WTC11 (cell line): ENCODE data around the gene BAIAP3. TPM values are rescaled to one million over a fixed set of nuclear protein-coding genes. Genes with fewer than 3 reads are reported as not detected.

ENCODE experiments used
- ATAC-seq: fragments of 200-7000 bp; cut with Tn5 transposase; 2 replicates; pipeline ENCODE4 v1.10.0; 2021; ENCODE audit warnings: mild to moderate bottlenecking, moderate library complexity
- CTCF ChIA-PET: fragments of 300-600 bp; sonication (Branson Sonifier 250); formaldehyde crosslinking; loops from one replicate; lab custom pipeline; 2021; ENCODE audit warnings: antibody characterized with exemption; lab: Charles Lee
- POLR2A ChIA-PET: fragments of 350-600 bp; sonication (Branson Sonifier 250); formaldehyde crosslinking; loops from one replicate; lab custom pipeline; 2021; ENCODE audit warnings: antibody characterized with exemption; lab: Charles Lee
- DNase-seq: peaks from one replicate; pipeline ENCODE4 v3.0.0; 2021; ENCODE audit warnings: low spot score
- H3K27ac Mint-ChIP-seq: 2 replicates; pipeline ENCODE4 v1.8.0; 2021; ENCODE audit warnings: mixed read lengths
- H3K27me3 Mint-ChIP-seq: 2 replicates; pipeline ENCODE4 v1.8.0; 2021; ENCODE audit warnings: low read depth, mild to moderate bottlenecking, moderate library complexity, mixed read lengths
- H3K36me3 Mint-ChIP-seq: 2 replicates; pipeline ENCODE4 v1.8.0; 2021; ENCODE audit warnings: mixed read lengths
- H3K4me1 Mint-ChIP-seq: 2 replicates; pipeline ENCODE4 v1.8.0; 2022; ENCODE audit warnings: mixed read lengths
- H3K4me3 Mint-ChIP-seq: 2 replicates; pipeline ENCODE4 v1.8.0; 2021; ENCODE audit warnings: mild to moderate bottlenecking, moderate library complexity, mixed read lengths
- H3K9me3 Mint-ChIP-seq: 2 replicates; pipeline ENCODE4 v1.8.0; 2021; ENCODE audit warnings: mixed read lengths
- AFF4 ChIP-seq: sonication (generic); formaldehyde crosslinking; IDR thresholded peaks from 2 replicates; pipeline ENCODE4 v1.8.1; 2023; ENCODE audit warnings: mild to moderate bottlenecking, missing genetic modification reagents, borderline replicate concordance
- AR ChIP-seq: fragments of 250-450 bp; sonication (Bioruptor Pico); IDR thresholded peaks from 2 replicates; pipeline ENCODE4 v1.9.0; 2021; ENCODE audit warnings: mild to moderate bottlenecking
- ATF6 ChIP-seq: sonication (generic); formaldehyde crosslinking; IDR thresholded peaks from 2 replicates; pipeline ENCODE4 v1.8.1; 2023; ENCODE audit warnings: mild to moderate bottlenecking, missing genetic modification reagents
- CTCF ChIP-seq: fragments of 200-600 bp; IDR thresholded peaks from 2 replicates; pipeline ENCODE4 v1.8.0; 2022; ENCODE audit warnings: antibody characterized with exemption
- ERG ChIP-seq: fragments of 250-450 bp; sonication (Bioruptor Pico); IDR thresholded peaks from 2 replicates; pipeline ENCODE4 v1.8.0; 2021; ENCODE audit warnings: mild to moderate bottlenecking
- FOXP1 ChIP-seq: sonication (generic); formaldehyde crosslinking; IDR thresholded peaks from 2 replicates; pipeline ENCODE4 v1.8.0; 2022; ENCODE audit warnings: missing genetic modification reagents, mild to moderate bottlenecking, moderate library complexity, borderline replicate concordance
- FOXP4 ChIP-seq: sonication (generic); formaldehyde crosslinking; IDR thresholded peaks from 2 replicates; pipeline ENCODE4 v1.8.0; 2022; ENCODE audit warnings: mild to moderate bottlenecking, missing genetic modification reagents
- HMGXB4 ChIP-seq: sonication (generic); formaldehyde crosslinking; IDR thresholded peaks from 2 replicates; pipeline ENCODE4 v1.8.1; 2023; ENCODE audit warnings: mild to moderate bottlenecking, moderate library complexity, missing genetic modification reagents
- MAX ChIP-seq: sonication (generic); formaldehyde crosslinking; IDR thresholded peaks from 2 replicates; pipeline ENCODE4 v1.8.0; 2022; ENCODE audit warnings: mild to moderate bottlenecking, missing genetic modification reagents
- NFATC4 ChIP-seq: fragments of 250-450 bp; sonication (Bioruptor Pico); IDR thresholded peaks from 2 replicates; pipeline ENCODE4 v1.9.0; 2021; ENCODE audit warnings: mild to moderate bottlenecking
- OVOL2 ChIP-seq: fragments of 250-450 bp; sonication (Bioruptor Pico); IDR thresholded peaks from 2 replicates; pipeline ENCODE4 v1.9.0; 2021; ENCODE audit warnings: mild to moderate bottlenecking, borderline replicate concordance
- RORB ChIP-seq: fragments of 250-450 bp; sonication (Bioruptor Pico); IDR thresholded peaks from 2 replicates; pipeline ENCODE4 v1.9.0; 2021; ENCODE audit warnings: mild to moderate bottlenecking
- SOX15 ChIP-seq: fragments of 250-450 bp; sonication (Bioruptor Pico); IDR thresholded peaks from 2 replicates; pipeline ENCODE4 v1.9.0; 2021; ENCODE audit warnings: mild to moderate bottlenecking
- USF2 ChIP-seq: sonication (generic); formaldehyde crosslinking; IDR thresholded peaks from 2 replicates; pipeline ENCODE4 v1.8.1; 2023; ENCODE audit warnings: mild to moderate bottlenecking, missing genetic modification reagents, moderate library complexity
- ZNF121 ChIP-seq: sonication (generic); formaldehyde crosslinking; IDR thresholded peaks from 2 replicates; pipeline ENCODE4 v1.8.0; 2023; ENCODE audit warnings: missing genetic modification reagents
- ZNF138 ChIP-seq: sonication (generic); formaldehyde crosslinking; conservative IDR thresholded peaks from 2 replicates; pipeline ENCODE4 v1.8.1; 2022; ENCODE audit warnings: mild to moderate bottlenecking, moderate library complexity, missing genetic modification reagents
- ZNF263 ChIP-seq: sonication (generic); formaldehyde crosslinking; IDR thresholded peaks from 2 replicates; pipeline ENCODE4 v1.8.1; 2022; ENCODE audit warnings: low read depth, mild to moderate bottlenecking, moderate library complexity, missing genetic modification reagents
- ZNF423 ChIP-seq: fragments of 250-450 bp; sonication (Bioruptor Pico); IDR thresholded peaks from 2 replicates; pipeline ENCODE4 v2.1.2; 2022; ENCODE audit warnings: mild to moderate bottlenecking, moderate library complexity
- total RNA-seq: library from RNA; stranded (reverse); gene quantifications from 3 replicates; pipeline ENCODE4 v1.2.3, GENCODE V29; 2021

The BAIAP3 gene
- total RNA-seq, 1 experiment from 2014 or later: 18.8 TPM

GRCh38 chr16:1363501-1364041 is 30.1 kb downstream of the BAIAP3 start:
- no peaks in the 10 kb centered on the region for H3K27me3 Mint-ChIP-seq
- DNase-seq: peak; percentile 79
- peak overlapping the region; percentile 92; the same call in 1 of the 2 replicates for H3K27ac Mint-ChIP-seq
- H3K9me3 Mint-ChIP-seq: no peaks in the 10 kb centered on the region
- ATAC-seq: peak; percentile 94
- ChIA-PET POLR2A (interaction anchor here (0.6 kb wide), 2 partner anchors 77 to 131 kb away, joined by 3 read pairs; no protein-coding TSS in a partner anchor), CTCF (interaction anchor here (0.6 to 3.8 kb wide), 26 partner anchors 8 to 342 kb away, joined by 3 to 31 read pairs (median 4); partner anchors contain the start of genes MAPK8IP3, UNKL and UQCC4)
- no peaks in the 10 kb centered on the region for H3K4me1 Mint-ChIP-seq
- H3K36me3 Mint-ChIP-seq: peaks cover 15% of the 10 kb centered on the region
- TF ChIP-seq FOXP1 (CRISPR knock-in tag) (no peak), USF2 (CRISPR knock-in tag) (no peak), OVOL2 (CRISPR knock-in tag) (no peak), RORB (CRISPR knock-in tag) (no peak), AR (CRISPR knock-in tag) (no peak), AFF4 (CRISPR knock-in tag) (no peak), CTCF (peak; percentile 77), ZNF423 (CRISPR knock-in tag) (no peak), ZNF263 (CRISPR knock-in tag) (no peak), NFATC4 (CRISPR knock-in tag) (no peak), HMGXB4 (CRISPR knock-in tag) (no peak), ZNF121 (peak; percentile 49; the same call in 1 of the 2 replicates), MAX (CRISPR knock-in tag) (no peak), FOXP4 (0 out of 2 replicates have a peak, but pooled peaks have one; percentile 35), SOX15 (CRISPR knock-in tag) (no peak), ZNF138 (CRISPR knock-in tag) (no peak), ATF6 (CRISPR knock-in tag) (no peak), ERG (CRISPR knock-in tag) (no peak)
- no peak overlapping the region for H3K4me3 Mint-ChIP-seq
